Nephron progenitor cell (in vitro differentiated cells): ENCODE data around the gene CSMD2.

Source experiments
- DNase-seq: peaks from one replicate; pipeline ENCODE4 v3.0.0; 2021
- H3K27ac Mint-ChIP-seq: 2 replicates; pipeline ENCODE4 v1.8.0; 2021; ENCODE audit warnings: mild to moderate bottlenecking, moderate library complexity, mixed read lengths
- H3K27me3 Mint-ChIP-seq: 2 replicates; pipeline ENCODE4 v1.8.0; 2021; ENCODE audit warnings: mild to moderate bottlenecking, low read depth, mixed read lengths; ENCODE audit not compliant: poor library complexity
- H3K36me3 Mint-ChIP-seq: 2 replicates; pipeline ENCODE4 v1.8.0; 2021; ENCODE audit warnings: low read depth, mixed read lengths
- H3K4me1 Mint-ChIP-seq: 2 replicates; pipeline ENCODE4 v1.8.0; 2021; ENCODE audit warnings: mixed read lengths
- H3K4me3 Mint-ChIP-seq: 2 replicates; pipeline ENCODE4 v1.8.0; 2021; ENCODE audit warnings: mild to moderate bottlenecking, moderate library complexity, mixed read lengths
- H3K9me3 Mint-ChIP-seq: 2 replicates; pipeline ENCODE4 v1.8.0; 2021; ENCODE audit warnings: mild to moderate bottlenecking, moderate library complexity, mixed read lengths
- TF ChIP-seq, protein P1 (sequence below): fragments of 200-600 bp; sonication (generic); IDR thresholded peaks from 2 replicates; pipeline ENCODE4 v1.5.0; 2021; ENCODE audit warnings: antibody characterized with exemption

CSMD2 gene

GRCh38 chr1:34175744-34176143 is 10.7 kb upstream of the CSMD2 start:
- no peak for DNase-seq

DNA sequence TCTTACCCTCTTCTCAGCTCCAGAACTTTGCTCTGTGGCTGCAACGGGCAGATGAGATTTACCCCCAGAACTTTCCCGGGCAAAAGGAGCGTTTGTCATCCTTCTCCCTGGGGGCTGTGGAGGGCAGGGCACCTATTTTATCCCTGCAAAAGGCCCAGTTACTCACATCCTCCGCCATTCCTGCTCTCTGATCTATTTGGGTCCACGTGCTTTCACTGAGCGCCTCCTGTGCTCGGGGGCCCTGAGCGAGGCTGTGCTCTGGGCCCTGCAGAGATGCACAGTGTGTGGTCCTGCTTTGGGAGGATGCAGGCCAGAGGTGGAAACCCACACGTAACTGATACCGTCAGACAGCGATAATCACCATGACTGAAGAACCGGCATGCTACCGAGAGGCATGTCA is 2.4 kb upstream of the CSMD2 start:
- no peaks in the 10 kb centered on the region for H3K36me3 Mint-ChIP-seq
- H3K4me1 Mint-ChIP-seq, result peaks cover 39% of the 10 kb centered on the region
- TF ChIP-seq, protein P1, sequence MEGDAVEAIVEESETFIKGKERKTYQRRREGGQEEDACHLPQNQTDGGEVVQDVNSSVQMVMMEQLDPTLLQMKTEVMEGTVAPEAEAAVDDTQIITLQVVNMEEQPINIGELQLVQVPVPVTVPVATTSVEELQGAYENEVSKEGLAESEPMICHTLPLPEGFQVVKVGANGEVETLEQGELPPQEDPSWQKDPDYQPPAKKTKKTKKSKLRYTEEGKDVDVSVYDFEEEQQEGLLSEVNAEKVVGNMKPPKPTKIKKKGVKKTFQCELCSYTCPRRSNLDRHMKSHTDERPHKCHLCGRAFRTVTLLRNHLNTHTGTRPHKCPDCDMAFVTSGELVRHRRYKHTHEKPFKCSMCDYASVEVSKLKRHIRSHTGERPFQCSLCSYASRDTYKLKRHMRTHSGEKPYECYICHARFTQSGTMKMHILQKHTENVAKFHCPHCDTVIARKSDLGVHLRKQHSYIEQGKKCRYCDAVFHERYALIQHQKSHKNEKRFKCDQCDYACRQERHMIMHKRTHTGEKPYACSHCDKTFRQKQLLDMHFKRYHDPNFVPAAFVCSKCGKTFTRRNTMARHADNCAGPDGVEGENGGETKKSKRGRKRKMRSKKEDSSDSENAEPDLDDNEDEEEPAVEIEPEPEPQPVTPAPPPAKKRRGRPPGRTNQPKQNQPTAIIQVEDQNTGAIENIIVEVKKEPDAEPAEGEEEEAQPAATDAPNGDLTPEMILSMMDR, result no peak
- peak; percentile 19 for DNase-seq
- no peaks in the 10 kb centered on the region for H3K9me3 Mint-ChIP-seq
- H3K27ac Mint-ChIP-seq, result no peak overlapping the region
- H3K27me3 Mint-ChIP-seq, result peaks cover 89% of the 10 kb centered on the region
- H3K4me3 Mint-ChIP-seq, result peak overlapping the region; percentile 58

More at GRCh38 chr1:34175744-34176143, 10.7 kb upstream of the CSMD2 start:
- H3K4me3 Mint-ChIP-seq, result no peak overlapping the region
- H3K27me3 Mint-ChIP-seq, result peaks cover 71% of the 10 kb centered on the region
- H3K36me3 Mint-ChIP-seq, result no peaks in the 10 kb centered on the region
- H3K9me3 Mint-ChIP-seq, result no peaks in the 10 kb centered on the region
- TF ChIP-seq, protein P1, result no peak
- no peaks in the 10 kb centered on the region for H3K4me1 Mint-ChIP-seq
- no peak overlapping the region for H3K27ac Mint-ChIP-seq

DNA sequence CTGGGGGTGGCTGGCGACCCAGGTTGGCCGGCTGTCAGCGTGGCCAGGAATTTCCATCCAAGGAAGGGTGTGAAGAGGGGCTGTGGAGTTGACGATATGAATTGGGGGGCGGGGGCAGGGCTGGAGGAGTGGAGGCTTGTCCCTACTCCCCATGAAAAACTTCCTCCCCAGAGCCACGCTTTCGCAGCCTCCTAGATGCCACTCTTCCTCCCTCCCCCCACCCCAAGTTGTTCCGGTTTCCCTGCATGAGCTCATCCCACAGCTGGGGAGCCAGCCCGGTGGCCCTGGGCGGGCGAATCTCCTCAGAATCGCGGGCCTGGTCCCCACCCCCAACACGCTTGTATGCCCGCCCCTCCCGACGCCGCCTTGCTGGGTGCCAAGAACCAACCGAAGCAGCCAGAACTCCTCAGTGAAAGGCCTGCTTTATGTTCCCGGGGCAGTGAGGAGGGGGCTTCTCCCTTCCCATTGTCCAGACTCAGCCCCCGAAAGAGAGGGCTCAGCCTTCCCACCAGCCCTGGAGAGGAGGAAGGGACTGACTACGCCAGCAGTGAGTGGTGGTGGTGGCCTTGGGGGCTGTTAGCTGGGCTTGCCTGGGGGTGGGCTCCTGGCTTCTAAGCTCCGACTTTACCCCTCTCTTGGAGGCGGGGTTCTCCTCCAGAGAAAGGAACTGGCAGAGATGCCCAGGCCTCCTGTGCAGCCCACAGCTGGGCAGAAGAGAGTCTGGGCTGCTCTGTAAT is 1.8 kb upstream of the CSMD2 start:
- peaks cover 90% of the 10 kb centered on the region for H3K27me3 Mint-ChIP-seq
- H3K4me3 Mint-ChIP-seq, result peak overlapping the region; percentile 83

DNA sequence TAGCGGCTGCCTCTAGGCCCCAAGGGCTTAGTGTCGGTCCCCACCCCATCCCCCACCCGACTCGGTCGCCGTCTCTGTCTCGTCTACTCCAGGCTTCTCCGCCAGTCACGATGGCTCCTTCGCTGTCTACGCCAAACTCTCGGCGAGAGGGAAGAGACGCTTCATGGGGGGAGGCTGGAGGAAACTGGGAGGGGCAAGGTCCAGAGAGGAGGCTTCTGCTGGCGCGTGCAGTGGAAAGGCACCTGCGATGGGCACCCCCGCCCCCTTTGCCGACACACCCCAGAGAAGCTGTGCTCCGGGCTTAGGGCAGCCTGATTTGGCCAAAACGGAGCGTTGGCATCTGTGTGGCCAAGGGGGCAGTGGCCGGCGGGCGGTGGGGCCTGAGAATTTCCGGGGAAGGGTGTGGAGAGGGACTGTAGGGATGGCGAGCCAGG is 1.2 kb upstream of the CSMD2 start:
- peaks cover 94% of the 10 kb centered on the region for H3K27me3 Mint-ChIP-seq
- no peaks in the 10 kb centered on the region for H3K36me3 Mint-ChIP-seq

More for the DNA sequence above, 1.8 kb upstream of the CSMD2 start:
- H3K27ac Mint-ChIP-seq, result no peak overlapping the region
- DNase-seq, result peak; percentile 36
- no peaks in the 10 kb centered on the region for H3K36me3 Mint-ChIP-seq
- no peaks in the 10 kb centered on the region for H3K9me3 Mint-ChIP-seq
- TF ChIP-seq, protein P1, result no peak
- peaks cover 41% of the 10 kb centered on the region for H3K4me1 Mint-ChIP-seq

GRCh38 chr1:34165422-34165921 is 442 bp upstream of the CSMD2 start:
- H3K36me3 Mint-ChIP-seq, result no peaks in the 10 kb centered on the region
- peaks cover 46% of the 10 kb centered on the region for H3K4me1 Mint-ChIP-seq
- TF ChIP-seq, protein P1, result no peak
- no peak for DNase-seq
- peaks cover 97% of the 10 kb centered on the region for H3K27me3 Mint-ChIP-seq
- no peaks in the 10 kb centered on the region for H3K9me3 Mint-ChIP-seq
- H3K27ac Mint-ChIP-seq, result no peak overlapping the region
- peak overlapping the region; percentile 83 for H3K4me3 Mint-ChIP-seq

More for the DNA sequence above, 1.2 kb upstream of the CSMD2 start:
- DNase-seq, result peak; percentile 44
- peaks cover 46% of the 10 kb centered on the region for H3K4me1 Mint-ChIP-seq
- no peaks in the 10 kb centered on the region for H3K9me3 Mint-ChIP-seq
- TF ChIP-seq, protein P1, result no peak
- H3K27ac Mint-ChIP-seq, result no peak overlapping the region
- H3K4me3 Mint-ChIP-seq, result peak overlapping the region; percentile 83
